HFF-Myc (cell line): ENCODE measurements around the gene USP3.

Experiments
- DNase-seq: peaks from one replicate; pipeline ENCODE4 v3.0.0-alpha.2; 2011; ENCODE audit warnings: low read depth; ENCODE audit errors: extremely low read depth
- H3K4me3 ChIP-seq: replicated peaks from 2 replicates; pipeline ENCODE4 v1.5.1; 2011; ENCODE audit warnings: low read depth, mild to moderate bottlenecking, control low read depth, low read length
- TF ChIP-seq, protein P1 (sequence below): IDR thresholded peaks from 2 replicates; pipeline ENCODE4 v1.5.1; 2012; ENCODE audit warnings: mild to moderate bottlenecking, low read depth, low read length, control low read depth; ENCODE audit errors: missing control alignments

The USP3 gene

DNA sequence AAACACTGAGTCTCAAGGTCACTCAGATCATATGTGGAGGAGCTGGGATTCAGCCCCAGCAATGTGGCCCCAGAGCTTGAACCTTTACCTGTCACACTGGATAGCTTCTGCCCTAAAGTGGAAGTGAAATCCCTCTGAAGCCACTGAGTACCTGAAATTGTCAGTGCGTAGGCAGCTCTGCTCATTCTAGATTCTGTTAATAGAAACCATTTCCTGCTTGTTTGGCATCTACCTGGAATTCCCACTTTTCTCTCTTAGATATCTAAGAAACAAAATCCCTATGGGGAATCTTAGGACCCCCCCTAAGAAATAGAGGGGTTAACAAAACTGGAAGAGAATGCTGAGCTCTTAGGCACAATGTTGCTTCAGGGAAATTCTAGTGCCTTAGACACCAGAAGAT is 122.6 kb downstream of the USP3 start:
- DNase-seq, result no peak
- TF ChIP-seq, protein P1, sequence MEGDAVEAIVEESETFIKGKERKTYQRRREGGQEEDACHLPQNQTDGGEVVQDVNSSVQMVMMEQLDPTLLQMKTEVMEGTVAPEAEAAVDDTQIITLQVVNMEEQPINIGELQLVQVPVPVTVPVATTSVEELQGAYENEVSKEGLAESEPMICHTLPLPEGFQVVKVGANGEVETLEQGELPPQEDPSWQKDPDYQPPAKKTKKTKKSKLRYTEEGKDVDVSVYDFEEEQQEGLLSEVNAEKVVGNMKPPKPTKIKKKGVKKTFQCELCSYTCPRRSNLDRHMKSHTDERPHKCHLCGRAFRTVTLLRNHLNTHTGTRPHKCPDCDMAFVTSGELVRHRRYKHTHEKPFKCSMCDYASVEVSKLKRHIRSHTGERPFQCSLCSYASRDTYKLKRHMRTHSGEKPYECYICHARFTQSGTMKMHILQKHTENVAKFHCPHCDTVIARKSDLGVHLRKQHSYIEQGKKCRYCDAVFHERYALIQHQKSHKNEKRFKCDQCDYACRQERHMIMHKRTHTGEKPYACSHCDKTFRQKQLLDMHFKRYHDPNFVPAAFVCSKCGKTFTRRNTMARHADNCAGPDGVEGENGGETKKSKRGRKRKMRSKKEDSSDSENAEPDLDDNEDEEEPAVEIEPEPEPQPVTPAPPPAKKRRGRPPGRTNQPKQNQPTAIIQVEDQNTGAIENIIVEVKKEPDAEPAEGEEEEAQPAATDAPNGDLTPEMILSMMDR, result no peak
- no peak overlapping the region for H3K4me3 ChIP-seq

DNA sequence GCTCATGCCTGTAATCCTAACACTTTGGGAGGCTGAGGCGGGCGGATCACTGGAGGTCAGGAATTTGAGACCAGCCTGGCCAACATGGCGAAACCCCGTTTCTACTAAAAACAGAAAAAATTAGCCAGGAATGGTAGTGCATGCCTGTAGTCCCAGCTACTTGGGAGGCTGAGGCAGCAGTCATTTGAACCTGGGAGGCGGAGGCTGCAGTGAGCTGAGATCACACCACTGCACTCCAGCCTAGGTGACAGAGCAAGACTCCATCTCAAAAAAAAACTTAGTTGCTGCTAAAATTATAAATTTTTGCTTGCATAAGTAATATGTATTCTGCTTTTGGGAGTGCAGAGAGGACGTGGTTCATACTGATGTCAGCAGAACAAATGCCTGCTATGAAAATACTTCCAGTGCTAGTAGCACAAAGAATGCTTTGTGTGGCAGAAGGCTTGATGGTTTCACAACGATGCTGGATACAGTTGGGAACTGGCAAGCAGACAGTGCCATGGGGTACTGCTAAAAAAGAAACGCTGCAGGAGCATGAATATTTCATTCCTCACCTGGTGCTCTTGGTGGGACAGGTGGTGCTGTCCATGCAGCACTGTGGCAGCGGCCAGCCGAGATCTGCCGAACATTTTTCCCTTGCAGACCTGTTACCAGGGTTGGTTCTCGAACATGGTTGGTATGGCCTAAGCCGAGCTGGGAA is 123.9 kb downstream of the USP3 start:
- DNase-seq, result no peak
- TF ChIP-seq, protein P1, result no peak
- no peak overlapping the region for H3K4me3 ChIP-seq

GRCh38 chr15:63630036-63630751 is 125.8 kb downstream of the USP3 start:
- DNase-seq, result no peak
- TF ChIP-seq, protein P1, result no peak

DNA sequence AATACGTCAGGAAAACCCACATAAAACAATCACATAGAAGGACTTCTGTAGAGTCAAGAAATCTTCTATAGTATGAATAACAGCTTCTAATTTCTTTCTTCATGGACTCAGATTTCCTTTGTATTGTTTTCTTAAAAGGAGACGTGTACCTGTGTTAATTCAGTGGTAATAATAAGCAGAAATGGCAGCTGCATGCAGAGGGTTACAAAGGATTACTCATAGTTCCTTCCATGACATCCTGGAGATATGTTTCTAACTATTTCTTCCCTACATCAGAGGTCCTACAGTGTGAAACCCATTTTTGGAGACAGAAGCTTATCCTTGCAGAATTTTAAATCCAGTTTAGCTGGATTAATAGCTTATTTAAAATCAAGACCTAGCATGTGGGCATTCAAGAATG is 128.9 kb downstream of the USP3 start:
- no peak overlapping the region for H3K4me3 ChIP-seq
- DNase-seq, result no peak
- TF ChIP-seq, protein P1, result no peak

More at GRCh38 chr15:63630036-63630751, 125.8 kb downstream of the USP3 start:
- no peak overlapping the region for H3K4me3 ChIP-seq

DNA sequence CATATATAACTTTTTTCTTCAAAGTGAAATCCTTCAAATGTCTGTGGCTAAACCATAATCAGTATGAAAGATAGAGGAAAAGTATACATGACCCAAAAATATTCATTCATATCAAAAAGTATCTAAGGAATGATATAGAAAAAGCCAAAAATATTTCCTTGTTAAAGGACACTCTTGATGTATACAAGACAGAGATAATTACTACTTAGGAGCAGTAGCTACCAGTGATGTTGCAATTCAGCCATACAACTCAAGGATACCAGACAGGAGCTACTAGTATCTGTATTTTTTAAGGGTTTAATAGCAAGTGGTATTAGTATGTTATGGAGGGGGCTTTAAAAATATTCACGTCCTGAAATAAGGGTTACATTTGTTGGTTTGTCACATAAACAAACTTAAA is 129.8 kb downstream of the USP3 start:
- H3K4me3 ChIP-seq, result no peak overlapping the region
- DNase-seq, result no peak
- TF ChIP-seq, protein P1, result no peak

GRCh38 chr15:63636518-63637061 is 132.2 kb downstream of the USP3 start:
- no peak overlapping the region for H3K4me3 ChIP-seq
- TF ChIP-seq, protein P1, result no peak
- DNase-seq, result no peak
